OCI-LY3 (cell line): ENCODE data around the gene DYNC1LI1.

ENCODE experiments used
- H2AFZ ChIP-seq: fragments of 200-600, 300-600 bp; shearing (Covaris generic); 2 replicates; pipeline ENCODE4 v1.6.0; 2014; ENCODE audit warnings: antibody characterized with exemption, low read depth, low read length
- H3K27ac ChIP-seq: fragments of 200-600, 300-600 bp; sonication (generic); 2 replicates; pipeline ENCODE4 v1.5.1; 2014; ENCODE audit warnings: mild to moderate bottlenecking, low read length, moderate library complexity, mixed read lengths
- H3K27me3 ChIP-seq: fragments of 200-600, 300-600 bp; sonication (generic); 2 replicates; pipeline ENCODE4 v1.6.1; 2014; ENCODE audit warnings: low read depth, low read length, mixed read lengths
- H3K36me3 ChIP-seq: fragments of 200-600, 300-600 bp; sonication (generic); replicated peaks from 2 replicates; pipeline ENCODE3; 2014; ENCODE audit warnings: low read depth, low read length, mixed read lengths
- H3K4me1 ChIP-seq: fragments of 300-600, 200-600 bp; sonication (generic); 2 replicates; pipeline ENCODE4 v1.6.1; 2014; ENCODE audit warnings: low read length, mixed read lengths
- H3K4me2 ChIP-seq: fragments of 200-600, 300-600 bp; sonication (generic); 2 replicates; pipeline ENCODE4 v1.6.1; 2014; ENCODE audit warnings: low read length, mixed read lengths
- H3K4me3 ChIP-seq: fragments of 300-600, 200-600 bp; sonication (generic); 2 replicates; pipeline ENCODE4 v1.5.1; 2014; ENCODE audit warnings: antibody characterized with exemption, mild to moderate bottlenecking, low read length, moderate library complexity
- H3K79me2 ChIP-seq: fragments of 300-600, 200-600 bp; shearing (Covaris generic); 2 replicates; pipeline ENCODE4 v1.6.1; 2014; ENCODE audit warnings: mild to moderate bottlenecking, low read length, mixed read lengths
- H3K9ac ChIP-seq: fragments of 300-600, 200-600 bp; shearing (Covaris generic); 2 replicates; pipeline ENCODE4 v1.6.0; 2014; ENCODE audit warnings: mild to moderate bottlenecking, low read length, moderate library complexity
- H3K9me3 ChIP-seq: fragments of 200-600, 300-600 bp; shearing (Covaris generic); 2 replicates; pipeline ENCODE4 v1.6.1; 2014; ENCODE audit warnings: low read length, mixed read lengths; ENCODE audit not compliant: insufficient read depth
- H4K20me1 ChIP-seq: fragments of 200-600, 300-600 bp; sonication (generic); 2 replicates; pipeline ENCODE4 v1.6.1; 2016; ENCODE audit warnings: low read length, mixed read lengths; ENCODE audit not compliant: insufficient read depth
- EZH2phosphoT487 ChIP-seq: fragments of 200-600 bp; shearing (Covaris generic); IDR thresholded peaks from 2 replicates; pipeline ENCODE4 v1.6.1; 2018; ENCODE audit warnings: antibody characterized with exemption, mixed run types, low read depth
- TF ChIP-seq, protein P1 (sequence below): fragments of 200-600, 300-600 bp; sonication (generic); IDR thresholded peaks from 2 replicates; pipeline ENCODE4 v1.5.1; 2014; ENCODE audit warnings: antibody characterized with exemption, low read length, low read depth

Gene DYNC1LI1

DNA sequence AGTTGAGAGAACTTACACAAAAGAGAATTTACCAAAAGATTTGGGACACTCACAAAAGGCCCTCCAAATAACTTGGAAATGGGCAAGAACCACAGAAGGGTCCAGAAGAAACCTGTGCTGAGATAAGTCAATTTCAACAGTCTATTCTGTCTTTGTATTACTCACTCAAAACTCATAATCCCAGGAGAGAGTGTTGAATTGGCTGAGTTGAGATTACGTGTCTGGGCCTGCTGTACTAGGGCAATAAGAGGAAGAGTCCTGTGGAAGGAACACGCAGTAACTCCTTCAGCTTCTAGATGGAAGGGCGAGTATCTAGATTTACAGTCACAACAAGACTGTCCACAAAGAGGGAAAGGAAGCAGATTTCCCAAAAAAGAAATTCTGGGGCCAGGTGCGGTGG is 42.5 kb upstream of the DYNC1LI1 start:
- Histone ChIP-seq H3K4me2 (no peak overlapping the region), H4K20me1 (no peaks in the 10 kb centered on the region), H3K4me3 (no peak overlapping the region)

DNA sequence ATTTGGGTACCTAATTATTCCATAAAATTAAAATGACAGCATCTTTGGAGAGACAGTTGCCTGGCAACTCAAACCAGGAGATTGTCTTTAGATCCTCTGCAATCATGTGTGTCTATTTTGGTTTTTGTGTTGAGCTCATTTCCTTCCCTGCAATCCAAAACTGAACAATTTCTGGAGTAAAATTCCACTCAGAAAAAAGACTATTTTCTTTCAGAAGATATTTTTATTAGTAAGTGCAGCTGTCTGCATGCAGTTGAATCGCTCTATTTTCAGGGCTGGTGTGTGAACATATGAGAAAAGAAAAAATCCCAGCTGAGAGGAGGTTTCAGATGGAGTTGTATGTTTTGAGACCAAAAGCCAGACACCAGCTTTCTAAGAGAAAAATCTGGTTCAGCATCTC is 41.9 kb upstream of the DYNC1LI1 start:
- H3K9ac ChIP-seq: no peak overlapping the region
- no peaks in the 10 kb centered on the region for H3K79me2 ChIP-seq
- TF ChIP-seq, protein P1, sequence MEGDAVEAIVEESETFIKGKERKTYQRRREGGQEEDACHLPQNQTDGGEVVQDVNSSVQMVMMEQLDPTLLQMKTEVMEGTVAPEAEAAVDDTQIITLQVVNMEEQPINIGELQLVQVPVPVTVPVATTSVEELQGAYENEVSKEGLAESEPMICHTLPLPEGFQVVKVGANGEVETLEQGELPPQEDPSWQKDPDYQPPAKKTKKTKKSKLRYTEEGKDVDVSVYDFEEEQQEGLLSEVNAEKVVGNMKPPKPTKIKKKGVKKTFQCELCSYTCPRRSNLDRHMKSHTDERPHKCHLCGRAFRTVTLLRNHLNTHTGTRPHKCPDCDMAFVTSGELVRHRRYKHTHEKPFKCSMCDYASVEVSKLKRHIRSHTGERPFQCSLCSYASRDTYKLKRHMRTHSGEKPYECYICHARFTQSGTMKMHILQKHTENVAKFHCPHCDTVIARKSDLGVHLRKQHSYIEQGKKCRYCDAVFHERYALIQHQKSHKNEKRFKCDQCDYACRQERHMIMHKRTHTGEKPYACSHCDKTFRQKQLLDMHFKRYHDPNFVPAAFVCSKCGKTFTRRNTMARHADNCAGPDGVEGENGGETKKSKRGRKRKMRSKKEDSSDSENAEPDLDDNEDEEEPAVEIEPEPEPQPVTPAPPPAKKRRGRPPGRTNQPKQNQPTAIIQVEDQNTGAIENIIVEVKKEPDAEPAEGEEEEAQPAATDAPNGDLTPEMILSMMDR: no peak
- no peak for TF ChIP-seq EZH2phosphoT487
- H3K4me3 ChIP-seq: no peak overlapping the region
- no peaks in the 10 kb centered on the region for H3K9me3 ChIP-seq
- no peaks in the 10 kb centered on the region for H4K20me1 ChIP-seq
- no peak overlapping the region for H2AFZ ChIP-seq
- peaks cover 6% of the 10 kb centered on the region for H3K27me3 ChIP-seq
- no peak overlapping the region for H3K4me2 ChIP-seq
- H3K27ac ChIP-seq: no peak overlapping the region
- H3K36me3 ChIP-seq: no peaks in the 10 kb centered on the region
- H3K4me1 ChIP-seq: no peaks in the 10 kb centered on the region

More for the DNA sequence above, 42.5 kb upstream of the DYNC1LI1 start:
- H3K9me3 ChIP-seq: no peaks in the 10 kb centered on the region
- no peaks in the 10 kb centered on the region for H3K4me1 ChIP-seq
- H3K36me3 ChIP-seq: no peaks in the 10 kb centered on the region
- H3K27me3 ChIP-seq: peaks cover 5% of the 10 kb centered on the region; the same call in 1 of the 2 replicates
- H2AFZ ChIP-seq: no peak overlapping the region
- no peak overlapping the region for H3K27ac ChIP-seq
- no peak overlapping the region for H3K9ac ChIP-seq
- TF ChIP-seq EZH2phosphoT487: no peak
- TF ChIP-seq, protein P1: no peak
- no peaks in the 10 kb centered on the region for H3K79me2 ChIP-seq

DNA sequence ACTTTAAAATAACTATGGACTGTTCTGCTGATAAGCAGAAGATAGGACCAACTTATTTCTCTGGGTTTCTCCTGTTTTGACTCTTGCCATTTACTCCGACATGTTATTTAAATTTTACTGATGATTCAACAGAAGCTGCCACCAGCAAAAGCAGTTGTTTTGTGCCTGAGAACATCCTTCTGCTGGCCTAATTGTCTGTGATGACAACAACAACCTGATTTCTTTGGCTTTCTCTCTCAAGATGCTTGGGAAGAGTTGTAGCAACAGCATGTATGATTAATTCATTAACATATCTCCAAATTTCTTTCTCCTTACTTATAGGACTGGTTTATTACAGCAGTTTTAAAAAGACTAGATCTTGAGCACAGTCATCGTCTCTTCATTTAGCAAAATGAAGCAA is 36.9 kb upstream of the DYNC1LI1 start:
- Histone ChIP-seq H3K4me3 (no peak overlapping the region), H3K4me2 (no peak overlapping the region), H3K9me3 (no peaks in the 10 kb centered on the region), H4K20me1 (no peaks in the 10 kb centered on the region), H3K27me3 (peaks cover 14% of the 10 kb centered on the region), H3K27ac (no peak overlapping the region), H3K4me1 (no peaks in the 10 kb centered on the region), H3K79me2 (no peaks in the 10 kb centered on the region), H3K36me3 (no peaks in the 10 kb centered on the region), H3K9ac (no peak overlapping the region), H2AFZ (no peak overlapping the region)
- no peak for TF ChIP-seq EZH2phosphoT487
- TF ChIP-seq, protein P1: no peak

DNA sequence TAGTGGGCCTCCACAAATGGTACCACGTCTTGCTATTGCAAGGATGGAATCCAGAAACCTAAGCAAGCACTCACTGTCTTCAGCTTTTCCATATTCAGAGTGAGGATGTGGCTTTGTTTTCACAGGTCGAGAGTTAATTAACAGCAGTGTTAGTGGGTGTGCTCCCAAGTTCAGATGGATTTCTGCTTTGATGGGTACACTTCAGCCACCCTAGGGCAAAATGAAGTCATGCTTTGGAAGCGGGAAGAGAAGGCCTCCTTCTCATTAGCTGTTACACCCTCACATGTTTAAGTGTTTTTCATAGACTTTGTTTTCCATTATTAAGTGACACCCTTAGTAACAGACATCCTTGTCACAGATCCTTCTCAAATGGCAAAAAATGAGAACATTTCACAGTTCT is 36.3 kb upstream of the DYNC1LI1 start:
- TF ChIP-seq, protein P1: no peak
- no peak for TF ChIP-seq EZH2phosphoT487
- H4K20me1 ChIP-seq: no peaks in the 10 kb centered on the region
- H3K27ac ChIP-seq: no peak overlapping the region
- no peak overlapping the region for H3K9ac ChIP-seq
- H2AFZ ChIP-seq: no peak overlapping the region
- H3K4me2 ChIP-seq: no peak overlapping the region
- H3K4me1 ChIP-seq: no peaks in the 10 kb centered on the region
- no peak overlapping the region for H3K4me3 ChIP-seq
- no peaks in the 10 kb centered on the region for H3K79me2 ChIP-seq
- H3K36me3 ChIP-seq: no peaks in the 10 kb centered on the region
- peaks cover 18% of the 10 kb centered on the region for H3K27me3 ChIP-seq
- no peaks in the 10 kb centered on the region for H3K9me3 ChIP-seq
